GM23338 (cell line): ENCODE measurements around the gene PCYT1A. TPM values are rescaled to one million over a fixed set of nuclear protein-coding genes. Genes with fewer than 3 reads are reported as not detected.

Source experiments
- ATAC-seq: fragments of 200-7000 bp; cut with Tn5 transposase; 3 replicates; pipeline ENCODE4 v1.9.1; 2020
- DNase-seq: peaks from one replicate; pipeline ENCODE4 v3.0.0-alpha.2; 2015; ENCODE audit warnings: low spot score
- H2AFZ ChIP-seq: fragments of 200-600 bp; sonication (generic); 2 replicates; pipeline ENCODE4 v1.8.0; 2016; ENCODE audit warnings: antibody characterized with exemption, mild to moderate bottlenecking, moderate library complexity
- H3F3A ChIP-seq: fragments of 200-600 bp; sonication (generic); replicated peaks from 2 replicates; pipeline ENCODE4 v1.8.0; 2017; ENCODE audit warnings: antibody characterized with exemption, mixed run types, low read depth
- H3K27ac ChIP-seq: fragments of 200-600 bp; sonication (generic); 2 replicates; pipeline ENCODE4 v1.6.1; 2016; ENCODE audit warnings: low read depth
- H3K27me3 ChIP-seq: fragments of 200-600 bp; sonication (generic); 2 replicates; pipeline ENCODE4 v1.8.0; 2016; ENCODE audit warnings: mild to moderate bottlenecking, mixed run types, moderate library complexity; ENCODE audit not compliant: insufficient read depth
- H3K36me3 ChIP-seq: fragments of 200-600 bp; sonication (generic); 2 replicates; pipeline ENCODE4 v1.8.0; 2016; ENCODE audit warnings: mild to moderate bottlenecking; ENCODE audit not compliant: insufficient read depth
- H3K4me1 ChIP-seq: fragments of 200-600 bp; sonication (generic); 2 replicates; pipeline ENCODE4 v1.8.0; 2016; ENCODE audit warnings: mild to moderate bottlenecking, moderate library complexity; ENCODE audit not compliant: insufficient read depth
- H3K4me2 ChIP-seq: fragments of 200-600 bp; sonication (generic); 2 replicates; pipeline ENCODE4 v1.7.1; 2017; ENCODE audit warnings: mixed run types
- H3K4me3 ChIP-seq: fragments of 200-600 bp; sonication (generic); 2 replicates; pipeline ENCODE4 v1.6.1; 2016; ENCODE audit warnings: mixed run types
- H3K79me2 ChIP-seq: fragments of 200-600 bp; sonication (generic); replicated peaks from 2 replicates; pipeline ENCODE4 v1.8.0; 2017; ENCODE audit warnings: mild to moderate bottlenecking; ENCODE audit not compliant: insufficient read depth
- H3K9me2 ChIP-seq: fragments of 200-600 bp; sonication (generic); 2 replicates; pipeline ENCODE4 v1.8.0; 2017; ENCODE audit not compliant: insufficient read depth
- H4K20me1 ChIP-seq: fragments of 200-600 bp; sonication (generic); replicated peaks from 2 replicates; pipeline ENCODE4 v1.8.0; 2017; ENCODE audit warnings: mild to moderate bottlenecking; ENCODE audit not compliant: insufficient read depth
- H3K27ac Mint-ChIP-seq: 2 replicates; pipeline ENCODE4 v1.8.0; 2020; ENCODE audit warnings: inconsistent platforms, mild to moderate bottlenecking, moderate library complexity, mixed read lengths
- H3K27me3 Mint-ChIP-seq: 3 replicates; pipeline ENCODE4 v1.8.0; 2022; ENCODE audit warnings: low read depth, mild to moderate bottlenecking, moderate library complexity, mixed read lengths, inconsistent platforms; ENCODE audit not compliant: insufficient read depth, poor library complexity
- H3K36me3 Mint-ChIP-seq: 3 replicates; pipeline ENCODE4 v1.8.0; 2021; ENCODE audit warnings: low read depth, mild to moderate bottlenecking, inconsistent platforms, moderate library complexity, mixed read lengths
- H3K4me1 Mint-ChIP-seq: 3 replicates; pipeline ENCODE4 v1.8.0; 2020; ENCODE audit warnings: mild to moderate bottlenecking, inconsistent platforms, mixed read lengths
- H3K4me3 Mint-ChIP-seq: 3 replicates; pipeline ENCODE4 v1.8.0; 2021; ENCODE audit warnings: moderate library complexity, mild to moderate bottlenecking, inconsistent platforms, mixed read lengths
- H3K9me3 Mint-ChIP-seq: 3 replicates; pipeline ENCODE4 v1.8.0; 2020; ENCODE audit warnings: moderate library complexity, mild to moderate bottlenecking, inconsistent platforms, mixed read lengths
- CREB1 ChIP-seq: fragments of 250-450 bp; sonication (Bioruptor Pico); IDR thresholded peaks from 2 replicates; pipeline ENCODE4 v1.5.0; 2020; ENCODE audit warnings: low read depth, mild to moderate bottlenecking, moderate library complexity
- CTCF ChIP-seq, 2 experiments: fragments of 200-600 bp in 1 of 2; sonication (generic) in 1 of 2; conservative IDR thresholded peaks; 2 replicates each; pipeline versions ENCODE4 v1.5.1 to v1.6.1; 2016 to 2017; ENCODE audit warnings: antibody characterized with exemption in 2 of 2, low read depth in 2 of 2, mild to moderate bottlenecking in 2 of 2, moderate library complexity in 1 of 2
- ETS1 ChIP-seq: IDR thresholded peaks from 2 replicates; pipeline ENCODE4 v1.6.1; 2016; ENCODE audit warnings: antibody characterized with exemption
- EZH2 ChIP-seq: fragments of 200-600 bp; sonication (generic); IDR thresholded peaks from one replicate; pipeline ENCODE4 v1.8.0; 2017; ENCODE audit warnings: antibody characterized with exemption, mild to moderate bottlenecking, low read depth; ENCODE audit not compliant: unreplicated experiment
- EZH2phosphoT487 ChIP-seq: fragments of 200-600 bp; sonication (generic); IDR thresholded peaks from one replicate; pipeline ENCODE4 v1.8.1; 2018; ENCODE audit warnings: antibody characterized with exemption; ENCODE audit not compliant: unreplicated experiment
- JUNB ChIP-seq: IDR thresholded peaks from one replicate; pipeline ENCODE4 v1.6.1; 2016; ENCODE audit warnings: antibody characterized with exemption; ENCODE audit not compliant: unreplicated experiment
- NANOG ChIP-seq: IDR thresholded peaks from 2 replicates; pipeline ENCODE4 v1.6.1; 2016; ENCODE audit warnings: antibody characterized with exemption, borderline replicate concordance
- POLR2AphosphoS5 ChIP-seq: IDR thresholded peaks from 2 replicates; pipeline ENCODE4 v1.6.1; 2016; ENCODE audit warnings: antibody characterized with exemption, low read depth
- REST ChIP-seq: IDR thresholded peaks from one replicate; pipeline ENCODE4 v1.6.1; 2018; ENCODE audit warnings: antibody characterized with exemption; ENCODE audit not compliant: unreplicated experiment
- STAT1 ChIP-seq: IDR thresholded peaks from one replicate; pipeline ENCODE4 v1.6.1; 2016; ENCODE audit warnings: antibody characterized with exemption; ENCODE audit not compliant: unreplicated experiment
- ZNF331 ChIP-seq: fragments of 250-450 bp; sonication (Bioruptor Pico); IDR thresholded peaks from 2 replicates; pipeline ENCODE4 v1.5.0; 2020; ENCODE audit warnings: low read depth, mild to moderate bottlenecking, moderate library complexity
- ZNF462 ChIP-seq: fragments of 250-450 bp; sonication (Bioruptor Pico); IDR thresholded peaks from 2 replicates; pipeline ENCODE4 v1.5.0; 2020; ENCODE audit warnings: mild to moderate bottlenecking, moderate library complexity
- polyA plus RNA-seq: library from polyadenylated mRNA; unstranded; fragments of >200 nt; fragmentation: Nextera tagmentation; extraction: Ambion mirVana; gene quantifications from 2 replicates; pipeline ENCODE4 v1.2.1, GENCODE V29; 2016
- total RNA-seq: library from RNA; depleted of rRNA; stranded (reverse); fragments of >200 nt; shearing (Covaris generic); gene quantifications from 2 replicates; pipeline ENCODE4 v1.2.3, GENCODE V29; 2014

PCYT1A gene
- total and polyA plus RNA-seq, 2 experiments from 2014 or later = 11.6 to 35.8 TPM

- H3K4me3 Mint-ChIP-seq = no peak within 1 kb of the TSS
- no peaks in the 10 kb centered on the region; the same call in 2 of the 3 replicates for H3K9me3 Mint-ChIP-seq
- Histone ChIP-seq H4K20me1 (no peaks in the 10 kb centered on the region), H3K27ac (no peak within 1 kb of the TSS), H2AFZ (peak within 1 kb of the TSS; percentile 52; the same call in 1 of the 2 replicates), H3K4me2 (no peak within 1 kb of the TSS), H3K36me3 (no peaks in the 10 kb centered on the region), H3F3A (peaks cover 6% of the 10 kb centered on the region; the same call in 1 of the 2 replicates), H3K27me3 (peaks cover 8% of the 10 kb centered on the region; the same call in 1 of the 2 replicates), H3K79me2 (no peaks in the 10 kb centered on the region), H3K4me3 (no peak within 1 kb of the TSS), H3K4me1 (peaks cover 5% of the 10 kb centered on the region; the same call in 1 of the 2 replicates), H3K9me2 (0 out of 2 replicates have a peak, but pooled peaks cover 4% of the 10 kb centered on the region)
- no peak within 1 kb of the TSS for H3K27ac Mint-ChIP-seq
- H3K27me3 Mint-ChIP-seq = peaks cover 19% of the 10 kb centered on the region
- peaks cover 3% of the 10 kb centered on the region; the same call in 2 of the 3 replicates for H3K36me3 Mint-ChIP-seq
- peak; percentile 20 for DNase-seq
- no peak for ATAC-seq
- no peak for TF ChIP-seq ETS1
- TF ChIP-seq ZNF331 = no peak
- TF ChIP-seq EZH2phosphoT487 = no peak
- no peak for TF ChIP-seq ZNF462
- TF ChIP-seq STAT1 = no peak
- no peak for TF ChIP-seq CTCF (conservative IDR thresholded peaks at IDR 0.05; ENCODE audit: low read depth in 2 of 2)
- TF ChIP-seq POLR2AphosphoS5 = no peak
- no peak for TF ChIP-seq JUNB
- no peak for TF ChIP-seq CREB1
- no peak for TF ChIP-seq NANOG
- TF ChIP-seq EZH2 = no peak
- no peak for TF ChIP-seq REST
- H3K4me1 Mint-ChIP-seq = peaks cover 26% of the 10 kb centered on the region
Measured at GRCh38 chr3:196210673-196211556, 76.6 kb downstream of the PCYT1A start, which contains the start of gene ZDHHC19. Gene ZDHHC19, minus strand, starts transcription at chr3:196211400. Its CDS starts 85 bp downstream, at chr3:196211315.
